Hepatocyte (in vitro differentiated cells): ENCODE measurements around the gene ANKS1B.

Experiments used
- EZH2 ChIP-seq: fragments of 200-600 bp; sonication (generic); IDR thresholded peaks from 2 replicates; pipeline ENCODE4 v1.6.1; 2016; ENCODE audit warnings: antibody characterized with exemption, mild to moderate bottlenecking, borderline replicate concordance
- TF ChIP-seq, protein P1 (sequence below): fragments of 200-600 bp; sonication (generic); IDR thresholded peaks from 2 replicates; pipeline ENCODE4 v1.5.1; 2016; ENCODE audit warnings: antibody characterized with exemption, mild to moderate bottlenecking; ENCODE audit not compliant: poor library complexity

GRCh38 chr12:99020871-99021270, 963.9 kb downstream of the ANKS1B start:
- TF ChIP-seq, protein P1, sequence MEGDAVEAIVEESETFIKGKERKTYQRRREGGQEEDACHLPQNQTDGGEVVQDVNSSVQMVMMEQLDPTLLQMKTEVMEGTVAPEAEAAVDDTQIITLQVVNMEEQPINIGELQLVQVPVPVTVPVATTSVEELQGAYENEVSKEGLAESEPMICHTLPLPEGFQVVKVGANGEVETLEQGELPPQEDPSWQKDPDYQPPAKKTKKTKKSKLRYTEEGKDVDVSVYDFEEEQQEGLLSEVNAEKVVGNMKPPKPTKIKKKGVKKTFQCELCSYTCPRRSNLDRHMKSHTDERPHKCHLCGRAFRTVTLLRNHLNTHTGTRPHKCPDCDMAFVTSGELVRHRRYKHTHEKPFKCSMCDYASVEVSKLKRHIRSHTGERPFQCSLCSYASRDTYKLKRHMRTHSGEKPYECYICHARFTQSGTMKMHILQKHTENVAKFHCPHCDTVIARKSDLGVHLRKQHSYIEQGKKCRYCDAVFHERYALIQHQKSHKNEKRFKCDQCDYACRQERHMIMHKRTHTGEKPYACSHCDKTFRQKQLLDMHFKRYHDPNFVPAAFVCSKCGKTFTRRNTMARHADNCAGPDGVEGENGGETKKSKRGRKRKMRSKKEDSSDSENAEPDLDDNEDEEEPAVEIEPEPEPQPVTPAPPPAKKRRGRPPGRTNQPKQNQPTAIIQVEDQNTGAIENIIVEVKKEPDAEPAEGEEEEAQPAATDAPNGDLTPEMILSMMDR, result no peak
- TF ChIP-seq EZH2, result no peak
